Measurements from ENCODE around the gene TGM3.

DNA sequence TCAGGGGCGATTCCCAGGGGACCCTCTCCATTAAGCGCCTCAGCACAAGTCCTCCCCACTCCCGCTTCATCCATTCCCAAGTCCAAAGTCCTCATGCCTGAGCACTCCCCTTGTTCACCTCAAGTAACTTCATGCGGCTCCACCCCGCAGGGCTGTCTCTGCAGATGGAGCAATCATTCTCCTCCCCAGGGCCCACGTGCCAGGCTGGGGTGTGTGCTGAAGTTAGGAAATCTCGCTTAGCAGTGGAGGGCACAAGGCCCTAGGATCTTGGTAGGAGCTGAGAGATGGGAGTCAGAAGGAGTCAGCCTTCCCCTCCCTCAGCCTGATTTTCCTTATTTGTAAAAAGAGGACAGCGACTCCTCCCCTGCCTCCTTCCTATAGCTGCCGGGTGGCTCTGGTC is 3.5 kb downstream of the TGM3 start:
- TF ChIP-seq, protein P1, sequence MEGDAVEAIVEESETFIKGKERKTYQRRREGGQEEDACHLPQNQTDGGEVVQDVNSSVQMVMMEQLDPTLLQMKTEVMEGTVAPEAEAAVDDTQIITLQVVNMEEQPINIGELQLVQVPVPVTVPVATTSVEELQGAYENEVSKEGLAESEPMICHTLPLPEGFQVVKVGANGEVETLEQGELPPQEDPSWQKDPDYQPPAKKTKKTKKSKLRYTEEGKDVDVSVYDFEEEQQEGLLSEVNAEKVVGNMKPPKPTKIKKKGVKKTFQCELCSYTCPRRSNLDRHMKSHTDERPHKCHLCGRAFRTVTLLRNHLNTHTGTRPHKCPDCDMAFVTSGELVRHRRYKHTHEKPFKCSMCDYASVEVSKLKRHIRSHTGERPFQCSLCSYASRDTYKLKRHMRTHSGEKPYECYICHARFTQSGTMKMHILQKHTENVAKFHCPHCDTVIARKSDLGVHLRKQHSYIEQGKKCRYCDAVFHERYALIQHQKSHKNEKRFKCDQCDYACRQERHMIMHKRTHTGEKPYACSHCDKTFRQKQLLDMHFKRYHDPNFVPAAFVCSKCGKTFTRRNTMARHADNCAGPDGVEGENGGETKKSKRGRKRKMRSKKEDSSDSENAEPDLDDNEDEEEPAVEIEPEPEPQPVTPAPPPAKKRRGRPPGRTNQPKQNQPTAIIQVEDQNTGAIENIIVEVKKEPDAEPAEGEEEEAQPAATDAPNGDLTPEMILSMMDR (IDR thresholded peaks at IDR 0.05), result no peak
- TF ChIP-seq EP300 (IDR thresholded peaks at IDR 0.05), result no peak
- TF ChIP-seq POLR2AphosphoS5 (IDR thresholded peaks at IDR 0.05), result peak; percentile 41 to 50
